Transverse colon (tissue), 4 donors: ENCODE data around the gene GDPD5.

Source experiments
- CTCF ChIP-seq, 5 experiments: fragments of 200-600 bp in 3 of 5; fragments of 450-650 bp in 2 of 5; sonication (generic) in 3 of 5; IDR thresholded peaks; 1 replicate in 2 of 5; 2 replicates in 3 of 5; pipeline ENCODE4 v1.5.1; 2016 to 2017; ENCODE audit warnings: antibody characterized with exemption in 5 of 5, inconsistent platforms in 3 of 5, mild to moderate bottlenecking in 2 of 5, moderate library complexity in 1 of 5
- POLR2AphosphoS5 ChIP-seq, 3 donors: sonication (generic); formaldehyde crosslinking; IDR thresholded peaks; one replicate each; pipeline ENCODE4 v1.6.1; 2016; ENCODE audit warnings: antibody characterized with exemption in 3 of 3

DNA sequence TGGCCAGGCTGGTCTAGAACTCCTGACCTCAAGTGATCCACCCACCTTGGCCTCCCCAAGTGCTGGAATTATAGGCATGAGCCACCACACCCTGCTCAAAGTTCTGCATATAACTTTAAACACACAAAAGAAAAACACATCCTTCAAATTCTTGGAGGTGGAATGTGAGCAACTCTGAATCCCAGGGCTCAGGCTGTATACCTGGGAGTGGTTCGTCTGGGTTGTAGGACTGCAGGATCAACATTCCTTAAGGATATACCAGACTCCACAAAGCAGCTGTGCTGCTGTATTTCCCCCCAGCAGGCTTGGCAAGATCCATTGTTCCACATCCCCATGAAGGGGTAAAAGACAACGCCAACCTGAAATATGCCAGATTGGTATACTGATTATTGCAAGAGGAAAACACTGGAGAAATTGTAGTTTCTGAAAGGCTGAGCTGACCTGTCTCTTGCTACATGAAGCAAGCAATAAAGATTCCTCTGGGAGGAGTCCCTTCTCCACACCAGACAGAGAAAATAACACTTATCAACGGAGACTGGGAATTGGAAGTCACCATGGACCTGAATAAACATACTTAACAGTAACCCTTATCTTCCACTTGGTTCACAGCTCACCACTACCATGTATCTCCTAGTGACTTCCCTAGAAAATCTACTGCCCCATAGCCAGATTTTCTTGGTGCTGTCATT, 138.7 kb downstream of the GDPD5 start:
- TF ChIP-seq CTCF (IDR thresholded peaks at IDR 0.05) (no peak), POLR2AphosphoS5 (IDR thresholded peaks at IDR 0.05) (no peak)
